Measurements from ENCODE around the gene ZC3HAV1L.

DNA sequence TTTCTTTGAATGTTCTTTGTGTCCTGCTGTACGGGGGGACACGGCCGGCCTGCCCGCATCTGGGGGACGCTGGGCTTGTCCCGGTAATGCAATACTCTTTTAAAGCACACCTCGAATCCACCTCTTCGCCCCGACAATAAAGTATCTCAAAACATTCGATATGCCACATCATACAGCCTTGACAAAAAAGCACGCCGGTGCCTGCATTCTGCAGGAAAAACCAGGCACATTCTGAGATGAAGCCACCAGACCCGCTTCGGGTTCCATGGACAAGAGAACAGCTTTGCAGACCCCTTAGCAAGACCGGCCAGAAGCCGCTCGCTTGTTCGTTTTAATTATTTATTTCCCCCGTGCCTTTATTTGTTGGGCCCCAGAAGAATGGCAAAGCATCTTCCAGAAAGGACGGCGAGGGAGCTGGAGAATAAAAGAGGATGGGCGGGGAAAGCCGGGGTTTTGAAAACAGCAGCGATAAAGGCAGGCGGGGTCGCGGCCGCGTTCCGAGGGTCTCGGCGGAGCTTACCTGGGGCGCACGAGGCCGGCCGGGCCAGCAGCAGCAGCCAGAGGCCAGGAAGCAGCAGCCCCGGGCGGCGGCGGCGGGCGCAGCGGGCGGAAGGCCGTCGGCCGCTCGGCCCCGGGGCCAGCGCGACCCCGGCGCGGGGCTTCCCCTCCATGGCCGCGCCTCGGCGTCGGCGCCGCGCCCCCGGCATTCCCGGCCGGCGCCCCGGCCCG, 55.1 kb downstream of the ZC3HAV1L start:
- TF ChIP-seq, protein P1, sequence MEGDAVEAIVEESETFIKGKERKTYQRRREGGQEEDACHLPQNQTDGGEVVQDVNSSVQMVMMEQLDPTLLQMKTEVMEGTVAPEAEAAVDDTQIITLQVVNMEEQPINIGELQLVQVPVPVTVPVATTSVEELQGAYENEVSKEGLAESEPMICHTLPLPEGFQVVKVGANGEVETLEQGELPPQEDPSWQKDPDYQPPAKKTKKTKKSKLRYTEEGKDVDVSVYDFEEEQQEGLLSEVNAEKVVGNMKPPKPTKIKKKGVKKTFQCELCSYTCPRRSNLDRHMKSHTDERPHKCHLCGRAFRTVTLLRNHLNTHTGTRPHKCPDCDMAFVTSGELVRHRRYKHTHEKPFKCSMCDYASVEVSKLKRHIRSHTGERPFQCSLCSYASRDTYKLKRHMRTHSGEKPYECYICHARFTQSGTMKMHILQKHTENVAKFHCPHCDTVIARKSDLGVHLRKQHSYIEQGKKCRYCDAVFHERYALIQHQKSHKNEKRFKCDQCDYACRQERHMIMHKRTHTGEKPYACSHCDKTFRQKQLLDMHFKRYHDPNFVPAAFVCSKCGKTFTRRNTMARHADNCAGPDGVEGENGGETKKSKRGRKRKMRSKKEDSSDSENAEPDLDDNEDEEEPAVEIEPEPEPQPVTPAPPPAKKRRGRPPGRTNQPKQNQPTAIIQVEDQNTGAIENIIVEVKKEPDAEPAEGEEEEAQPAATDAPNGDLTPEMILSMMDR (IDR thresholded peaks at IDR 0.05; ENCODE audit: poor library complexity), result no peak
- no peak for TF ChIP-seq EZH2 (IDR thresholded peaks at IDR 0.05; ENCODE audit: borderline replicate concordance)
